ENCODE data around the gene SPATS2L.
A peak's percentile ranks its signal among the peaks of the same experiment; 100 is the strongest.

Gene SPATS2L

GRCh38 chr2:200509235-200509611, 202.7 kb downstream of the SPATS2L start:
- no peak for TF ChIP-seq CTCF (IDR thresholded peaks at IDR 0.05)

DNA sequence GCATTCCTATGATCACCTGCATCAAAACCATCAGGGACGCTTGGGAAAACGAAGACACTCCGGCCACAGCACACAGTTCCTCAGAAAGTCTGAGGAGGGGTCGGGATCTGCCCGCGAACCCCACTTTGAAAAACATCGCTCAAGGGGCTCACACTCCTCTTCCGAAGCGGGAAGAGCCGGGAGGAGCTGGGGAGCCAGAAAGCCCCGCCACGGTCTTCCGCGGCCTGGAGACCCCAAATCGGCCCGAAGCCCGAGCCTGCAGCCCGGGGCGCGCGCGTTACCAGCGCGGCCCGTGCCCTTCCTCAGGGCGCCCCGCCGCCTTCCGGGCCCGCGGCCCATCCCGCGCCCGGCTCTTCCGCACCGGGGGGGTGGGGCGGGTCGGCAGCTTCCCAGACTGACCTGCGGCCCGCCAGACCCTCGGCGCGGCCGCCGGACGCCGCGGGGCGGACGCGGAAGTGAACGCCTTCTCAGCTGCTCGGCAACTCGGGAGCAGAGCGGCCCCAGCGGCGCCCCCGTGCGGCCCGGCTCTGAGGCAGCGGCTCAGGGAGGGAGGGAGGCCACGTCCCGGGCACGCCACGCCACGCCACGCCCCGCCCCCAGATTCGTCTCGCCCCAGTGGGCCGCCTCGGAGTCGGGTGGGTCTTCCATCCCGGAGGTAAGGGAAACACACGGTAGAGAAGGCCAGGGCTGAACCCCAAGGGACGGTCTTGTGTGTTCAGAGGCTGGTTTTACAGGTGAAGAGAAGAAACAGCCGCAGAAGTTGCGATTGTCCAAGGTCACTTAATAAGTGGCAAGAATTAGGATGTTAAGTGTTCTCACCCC, 203.3 kb downstream of the SPATS2L start, which contains the start of gene KCTD18:
Gene KCTD18 (minus strand): TSS at position 457 of the 822 bp plus-strand sequence. CDS start 3,052 bp downstream, outside the sequence.
- peak; percentile 78 for TF ChIP-seq CTCF (IDR thresholded peaks at IDR 0.05)

- no peak for TF ChIP-seq CTCF (IDR thresholded peaks at IDR 0.05)
Observed at GRCh38 chr2:200515155-200515554, 208.7 kb downstream of the SPATS2L start.

DNA sequence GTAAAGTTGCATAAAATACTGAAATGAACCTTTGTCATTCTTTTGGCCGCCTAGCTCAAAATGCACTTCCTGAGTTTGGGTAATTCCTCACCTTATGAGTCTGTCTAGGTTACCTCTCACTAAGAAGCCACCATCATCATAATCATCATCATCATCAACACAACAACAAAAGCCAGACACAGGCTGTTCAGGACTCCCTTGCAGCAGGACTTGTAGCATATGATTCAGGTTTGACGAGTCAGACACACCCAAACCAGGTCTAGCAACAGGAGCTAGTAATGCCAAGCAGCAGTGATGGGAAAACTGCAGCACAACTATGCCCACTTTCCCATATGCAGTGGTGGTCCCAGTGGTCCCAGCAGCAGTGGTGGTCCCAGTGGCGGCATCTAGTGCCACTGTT, 216.7 kb downstream of the SPATS2L start:
- no peak for TF ChIP-seq CTCF (IDR thresholded peaks at IDR 0.05)

GRCh38 chr2:200523604-200524003, 217.1 kb downstream of the SPATS2L start:
- no peak for TF ChIP-seq CTCF (IDR thresholded peaks at IDR 0.05)

DNA sequence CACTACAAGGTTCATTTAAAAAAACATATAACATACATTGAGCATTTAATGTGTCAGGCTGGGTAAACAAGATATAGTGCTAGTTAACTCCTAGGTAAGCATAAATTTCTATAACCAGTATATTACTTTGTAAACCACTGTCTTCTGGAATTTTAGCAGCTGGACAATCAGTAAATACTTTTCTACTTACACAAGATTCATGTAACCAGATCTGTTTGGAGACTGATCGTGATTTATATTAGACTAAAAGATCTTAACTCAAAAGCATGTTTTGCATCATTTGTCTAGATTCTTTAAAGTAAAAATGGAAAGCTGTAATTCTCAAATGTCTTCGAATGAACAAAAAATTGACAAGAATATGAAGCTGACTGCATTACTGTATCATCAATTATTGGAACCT, 218.6 kb downstream of the SPATS2L start:
- TF ChIP-seq CTCF (IDR thresholded peaks at IDR 0.05) = no peak

DNA sequence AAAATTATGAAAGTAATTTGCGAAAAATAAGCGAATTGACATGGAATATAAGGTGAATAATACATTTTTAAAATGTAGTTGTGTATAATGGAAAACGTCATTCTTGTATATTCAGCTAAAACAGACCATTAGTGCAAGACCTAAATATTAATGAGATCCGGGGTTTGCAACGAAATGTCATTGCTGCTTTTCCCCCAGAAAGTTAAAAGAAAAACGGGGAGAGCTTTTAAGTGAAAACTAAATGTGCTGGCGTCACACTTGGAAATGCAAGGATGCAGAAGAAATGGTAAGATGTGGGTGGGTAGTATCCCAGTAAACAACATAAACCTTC, 219.0 kb downstream of the SPATS2L start:
- TF ChIP-seq CTCF (IDR thresholded peaks at IDR 0.05) = no peak

Measured in LNCAP (cell line).